ENCODE results near the gene MALSU1.

DNA sequence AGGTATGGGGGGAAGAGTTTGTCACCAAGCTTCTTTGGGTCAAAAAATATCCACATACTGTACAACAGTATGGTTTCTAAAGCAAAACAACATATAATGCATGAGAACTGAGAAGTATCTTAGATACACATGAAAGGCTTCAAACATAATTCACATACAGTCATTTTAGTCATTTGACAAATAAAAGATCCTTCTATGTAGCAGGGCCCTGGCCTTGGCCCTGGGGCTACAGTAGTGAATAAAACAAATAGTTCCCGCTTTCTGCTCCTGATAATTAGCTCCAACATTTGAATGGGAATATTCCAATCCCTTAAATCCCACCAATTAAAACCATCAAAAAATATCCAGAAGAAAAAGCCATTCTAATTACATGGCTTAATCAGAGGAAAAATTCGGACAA, 51.3 kb downstream of the MALSU1 start:
- no peak for TF ChIP-seq CTCF (IDR thresholded peaks at IDR 0.05; ENCODE audit: low read depth, low read length, missing input control)
- TF ChIP-seq EGR1 (IDR thresholded peaks at IDR 0.05; ENCODE audit: low read depth in 2 of 2) = no peak
- TF ChIP-seq SP1 (IDR thresholded peaks at IDR 0.05) = no peak
- TF ChIP-seq, protein P1, sequence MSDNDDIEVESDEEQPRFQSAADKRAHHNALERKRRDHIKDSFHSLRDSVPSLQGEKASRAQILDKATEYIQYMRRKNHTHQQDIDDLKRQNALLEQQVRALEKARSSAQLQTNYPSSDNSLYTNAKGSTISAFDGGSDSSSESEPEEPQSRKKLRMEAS (IDR thresholded peaks at IDR 0.05) = no peak
- no peak for TF ChIP-seq REST (IDR thresholded peaks at IDR 0.05)
- TF ChIP-seq, protein P2, sequence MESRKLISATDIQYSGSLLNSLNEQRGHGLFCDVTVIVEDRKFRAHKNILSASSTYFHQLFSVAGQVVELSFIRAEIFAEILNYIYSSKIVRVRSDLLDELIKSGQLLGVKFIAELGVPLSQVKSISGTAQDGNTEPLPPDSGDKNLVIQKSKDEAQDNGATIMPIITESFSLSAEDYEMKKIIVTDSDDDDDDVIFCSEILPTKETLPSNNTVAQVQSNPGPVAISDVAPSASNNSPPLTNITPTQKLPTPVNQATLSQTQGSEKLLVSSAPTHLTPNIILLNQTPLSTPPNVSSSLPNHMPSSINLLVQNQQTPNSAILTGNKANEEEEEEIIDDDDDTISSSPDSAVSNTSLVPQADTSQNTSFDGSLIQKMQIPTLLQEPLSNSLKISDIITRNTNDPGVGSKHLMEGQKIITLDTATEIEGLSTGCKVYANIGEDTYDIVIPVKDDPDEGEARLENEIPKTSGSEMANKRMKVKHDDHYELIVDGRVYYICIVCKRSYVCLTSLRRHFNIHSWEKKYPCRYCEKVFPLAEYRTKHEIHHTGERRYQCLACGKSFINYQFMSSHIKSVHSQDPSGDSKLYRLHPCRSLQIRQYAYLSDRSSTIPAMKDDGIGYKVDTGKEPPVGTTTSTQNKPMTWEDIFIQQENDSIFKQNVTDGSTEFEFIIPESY (IDR thresholded peaks at IDR 0.05) = no peak
- no peak for TF ChIP-seq TAF1 (conservative IDR thresholded peaks at IDR 0.05)

Data from liver (tissue), 3 donors.